Fibroblast of villous mesenchyme (primary cell): ENCODE measurements around the gene C6orf136. TPM values are rescaled to one million over a fixed set of nuclear protein-coding genes. Genes with fewer than 3 reads are reported as not detected.

ENCODE experiments used
- DNase-seq: peaks from one replicate; pipeline ENCODE4 v3.0.0-alpha.2; 2010; ENCODE audit warnings: low read depth
- H3K4me3 ChIP-seq: 2 replicates; pipeline ENCODE4 v1.5.1; 2011; ENCODE audit warnings: low read depth, mild to moderate bottlenecking, low read length
- CTCF ChIP-seq: IDR thresholded peaks from 2 replicates; pipeline ENCODE4 v1.5.1; 2012; ENCODE audit warnings: low read depth, mild to moderate bottlenecking, low read length; ENCODE audit not compliant: insufficient read depth
- total RNA-seq: library from RNA; depleted of rRNA; stranded (reverse); fragments of >200 nt; gene quantifications from 2 replicates; pipeline ENCODE4 v1.2.3, GENCODE V29; 2012

Gene C6orf136
- total RNA-seq, 1 donor = 9.9 TPM

- peak; percentile 58 for DNase-seq
- no peak for TF ChIP-seq CTCF
- H3K4me3 ChIP-seq = no peak overlapping the region
These were observed 34.2 kb upstream of the C6orf136 start for GRCh38 chr6:30612687-30613248.

GRCh38 chr6:30613251-30614043, 33.5 kb upstream of the C6orf136 start:
- no peak overlapping the region for H3K4me3 ChIP-seq
- peak; percentile 41 for DNase-seq
- no peak for TF ChIP-seq CTCF

- DNase-seq = peak; percentile 11
- no peak for TF ChIP-seq CTCF
- H3K4me3 ChIP-seq = peak overlapping the region; percentile 98
These were observed 32.7 kb upstream of the C6orf136 start for GRCh38 chr6:30614044-30614842.

GRCh38 chr6:30614843-30615218, 32.1 kb upstream of the C6orf136 start:
- peak overlapping the region; percentile 98 for H3K4me3 ChIP-seq
- TF ChIP-seq CTCF = no peak
- peak; percentile 98 for DNase-seq

- H3K4me3 ChIP-seq = peak overlapping the region; percentile 98
- DNase-seq = peak; percentile 89
- no peak for TF ChIP-seq CTCF
These were observed 31.5 kb upstream of the C6orf136 start for GRCh38 chr6:30615219-30615957.
